ENCODE measurements around the gene PROM1. TPM values are rescaled to one million over a fixed set of nuclear protein-coding genes. Genes with fewer than 3 reads are reported as not detected.
A peak's percentile ranks its signal among the peaks of the same experiment; 100 is the strongest.

The PROM1 gene
- total RNA-seq, 1 donor from 2014 or later: 65.3 TPM

GRCh38 chr4:16048619-16049419, 35.0 kb downstream of the PROM1 start:
- no peak for DNase-seq (ENCODE audit: low read depth, low spot score)
- peak overlapping the region; percentile 12 for H3K27ac Mint-ChIP-seq (ENCODE audit: unreplicated experiment)
- no peak for TF ChIP-seq CTCF (conservative IDR thresholded peaks at IDR 0.05)
- no peaks in the 10 kb centered on the region for H3K4me1 Mint-ChIP-seq
- no peaks in the 10 kb centered on the region for H3K9me3 Mint-ChIP-seq
- no peak overlapping the region for H3K4me3 Mint-ChIP-seq
- no peaks in the 10 kb centered on the region for H3K36me3 Mint-ChIP-seq (ENCODE audit: low read depth)
- no peaks in the 10 kb centered on the region for H3K27me3 Mint-ChIP-seq (ENCODE audit: low read depth)

- Mint-ChIP-seq H3K36me3 (ENCODE audit: low read depth) (no peaks in the 10 kb centered on the region), H3K4me3 (no peak overlapping the region), H3K9me3 (no peaks in the 10 kb centered on the region), H3K27ac (ENCODE audit: unreplicated experiment) (no peak overlapping the region), H3K27me3 (ENCODE audit: low read depth) (no peaks in the 10 kb centered on the region), H3K4me1 (no peaks in the 10 kb centered on the region)
- DNase-seq (ENCODE audit: low read depth, low spot score): no peak
- TF ChIP-seq CTCF (conservative IDR thresholded peaks at IDR 0.05): no peak
Measured at GRCh38 chr4:16045687-16046086, 38.1 kb downstream of the PROM1 start.

GRCh38 chr4:16043642-16044498, 40.0 kb downstream of the PROM1 start:
- Mint-ChIP-seq H3K27me3 (ENCODE audit: low read depth) (no peaks in the 10 kb centered on the region), H3K27ac (ENCODE audit: unreplicated experiment) (peak overlapping the region; percentile 91), H3K9me3 (no peaks in the 10 kb centered on the region), H3K4me1 (no peaks in the 10 kb centered on the region), H3K4me3 (no peak overlapping the region), H3K36me3 (ENCODE audit: low read depth) (no peaks in the 10 kb centered on the region)
- TF ChIP-seq CTCF (conservative IDR thresholded peaks at IDR 0.05): no peak
- DNase-seq (ENCODE audit: low read depth, low spot score): no peak

- Mint-ChIP-seq H3K36me3 (ENCODE audit: low read depth) (peaks cover 3% of the 10 kb centered on the region), H3K4me3 (no peak overlapping the region), H3K27me3 (ENCODE audit: low read depth) (no peaks in the 10 kb centered on the region), H3K27ac (ENCODE audit: unreplicated experiment) (no peak overlapping the region), H3K4me1 (peaks cover 4% of the 10 kb centered on the region), H3K9me3 (no peaks in the 10 kb centered on the region)
- no peak for TF ChIP-seq CTCF (conservative IDR thresholded peaks at IDR 0.05)
- no peak for DNase-seq (ENCODE audit: low read depth, low spot score)
Measured at GRCh38 chr4:16039139-16039538, 44.7 kb downstream of the PROM1 start.

GRCh38 chr4:16037901-16038300, 45.9 kb downstream of the PROM1 start:
- H3K4me3 Mint-ChIP-seq: no peak overlapping the region
- no peak overlapping the region for H3K27ac Mint-ChIP-seq (ENCODE audit: unreplicated experiment)
- H3K36me3 Mint-ChIP-seq (ENCODE audit: low read depth): peaks cover 3% of the 10 kb centered on the region
- H3K9me3 Mint-ChIP-seq: no peaks in the 10 kb centered on the region
- peaks cover 4% of the 10 kb centered on the region for H3K4me1 Mint-ChIP-seq
- no peaks in the 10 kb centered on the region for H3K27me3 Mint-ChIP-seq (ENCODE audit: low read depth)
- TF ChIP-seq CTCF (conservative IDR thresholded peaks at IDR 0.05): no peak
- no peak for DNase-seq (ENCODE audit: low read depth, low spot score)

Data from neural crest cell (in vitro differentiated cells).